ENCODE data around the gene DIP2C. TPM values are rescaled to one million over a fixed set of nuclear protein-coding genes. Genes with fewer than 3 reads are reported as not detected.

The DIP2C gene
- total RNA-seq, 2 donors from 2014 or later = 12.3 to 41.8 TPM

- H3K9me3 ChIP-seq = no peaks in the 10 kb centered on the region
- DNase-seq (ENCODE audit: low spot score) = no peak
- intact Hi-C loops (cut with DNase I) = no loop called here
- no peak overlapping the region for H3K4me3 ChIP-seq
- H3K27ac ChIP-seq = no peak overlapping the region
- TF ChIP-seq CTCF (IDR thresholded peaks at IDR 0.05) = no peak
- TF ChIP-seq POLR2AphosphoS5 (IDR thresholded peaks at IDR 0.05) = no peak
- no peak for TF ChIP-seq POLR2A (IDR thresholded peaks at IDR 0.05)
- H3K4me1 ChIP-seq (replicated peaks) = no peaks in the 10 kb centered on the region
- no peaks in the 10 kb centered on the region for H3K36me3 ChIP-seq
- 92% methylated on average over 16 of the region's 16 CpGs for WGBS
- H3K27me3 ChIP-seq (replicated peaks; ENCODE audit: insufficient read depth) = no peaks in the 10 kb centered on the region
Observed at GRCh38 chr10:519055-519715, 170.3 kb downstream of the DIP2C start.

- no peaks in the 10 kb centered on the region for H3K4me1 ChIP-seq (replicated peaks)
- no peaks in the 10 kb centered on the region for H3K36me3 ChIP-seq
- no peak overlapping the region for H3K4me3 ChIP-seq
- 79% methylated on average over 15 of the region's 15 CpGs for WGBS
- DNase-seq (ENCODE audit: low spot score) = no peak
- no peaks in the 10 kb centered on the region for H3K9me3 ChIP-seq
- TF ChIP-seq POLR2AphosphoS5 (IDR thresholded peaks at IDR 0.05) = no peak
- no peak for TF ChIP-seq POLR2A (IDR thresholded peaks at IDR 0.05)
- no peak for TF ChIP-seq CTCF (IDR thresholded peaks at IDR 0.05)
- no peak overlapping the region for H3K27ac ChIP-seq
- no peaks in the 10 kb centered on the region for H3K27me3 ChIP-seq (replicated peaks; ENCODE audit: insufficient read depth)
- intact Hi-C loops (cut with DNase I) = no loop called here
Observed at GRCh38 chr10:517872-518475, 171.5 kb downstream of the DIP2C start.

- H3K36me3 ChIP-seq = no peaks in the 10 kb centered on the region
- H3K27me3 ChIP-seq (replicated peaks; ENCODE audit: insufficient read depth) = no peaks in the 10 kb centered on the region
- H3K9me3 ChIP-seq = no peaks in the 10 kb centered on the region
- WGBS = 62% methylated on average over 11 of the region's 11 CpGs
- TF ChIP-seq POLR2A (IDR thresholded peaks at IDR 0.05) (no peak), CTCF (IDR thresholded peaks at IDR 0.05) (no peak), POLR2AphosphoS5 (IDR thresholded peaks at IDR 0.05) (no peak)
- no peak overlapping the region for H3K4me3 ChIP-seq
- no peak for DNase-seq (ENCODE audit: low spot score)
- H3K27ac ChIP-seq = no peak overlapping the region
- intact Hi-C loops (cut with DNase I) = no loop called here
- no peaks in the 10 kb centered on the region for H3K4me1 ChIP-seq (replicated peaks)
Observed at GRCh38 chr10:517241-517830, 172.1 kb downstream of the DIP2C start.

- H3K27me3 ChIP-seq (replicated peaks; ENCODE audit: insufficient read depth) = no peaks in the 10 kb centered on the region
- no peak overlapping the region for H3K27ac ChIP-seq
- no peaks in the 10 kb centered on the region for H3K9me3 ChIP-seq
- TF ChIP-seq POLR2A (IDR thresholded peaks at IDR 0.05) = no peak
- TF ChIP-seq CTCF (IDR thresholded peaks at IDR 0.05) = no peak
- TF ChIP-seq POLR2AphosphoS5 (IDR thresholded peaks at IDR 0.05) = no peak
- H3K4me3 ChIP-seq = no peak overlapping the region
- intact Hi-C loops (cut with DNase I) = no loop called here
- WGBS = 69% methylated on average over 9 of the region's 10 CpGs
- no peaks in the 10 kb centered on the region for H3K36me3 ChIP-seq
- no peak for DNase-seq (ENCODE audit: low spot score)
- no peaks in the 10 kb centered on the region for H3K4me1 ChIP-seq (replicated peaks)
Observed at GRCh38 chr10:516764-517163, 172.7 kb downstream of the DIP2C start.

Data from prostate gland (tissue), 2 donors.